H1 (cell line): ENCODE data around the gene DNAJA3. TPM values are rescaled to one million over a fixed set of nuclear protein-coding genes. Genes with fewer than 3 reads are reported as not detected.

Source experiments
- CTCF ChIA-PET: fragments of 300-600 bp; sonication (Branson Sonifier 250); formaldehyde crosslinking; loops from one replicate; lab custom pipeline; 2021; ENCODE audit not compliant: partially characterized antibody; lab: Charles Lee
- POLR2A ChIA-PET: fragments of 300-600 bp; sonication (Branson Sonifier 250); formaldehyde crosslinking; loops from one replicate; lab custom pipeline; 2021; ENCODE audit warnings: inconsistent platforms; ENCODE audit not compliant: partially characterized antibody; lab: Charles Lee
- DNase-seq, 2 experiments: peaks; one replicate each; pipeline versions ENCODE4 v3.0.0 to v3.0.0-alpha.2; 2010 to 2022; ENCODE audit warnings: low spot score in 2 of 2, low read depth in 1 of 2, mixed read lengths in 1 of 2
- FAIRE-seq: peaks from 2 replicates; lab custom pipeline; 2011; peaks lifted over from hg19 to GRCh38; lab: Jason Lieb, UNC
- H2AFZ ChIP-seq: 2 replicates; pipeline ENCODE4 v1.8.1; 2012; ENCODE audit warnings: low read length, inconsistent platforms
- H2AK5ac ChIP-seq: 2 replicates; pipeline ENCODE4 v1.6.1; 2013; ENCODE audit warnings: low read depth, low read length
- H2BK120ac ChIP-seq: replicated peaks from 2 replicates; pipeline ENCODE3; 2013; ENCODE audit warnings: low read depth, low read length, inconsistent platforms
- H2BK12ac ChIP-seq: 2 replicates; pipeline ENCODE4 v1.6.1; 2013; ENCODE audit warnings: low read depth, low read length
- H2BK15ac ChIP-seq: 2 replicates; pipeline ENCODE4 v1.6.1; 2013; ENCODE audit warnings: low read length
- H2BK20ac ChIP-seq: 2 replicates; pipeline ENCODE4 v1.6.1; 2013; ENCODE audit warnings: low read length
- H2BK5ac ChIP-seq: 2 replicates; pipeline ENCODE4 v1.6.1; 2013; ENCODE audit warnings: low read depth, low read length
- H3K14ac ChIP-seq: 2 replicates; pipeline ENCODE4 v1.6.1; 2013; ENCODE audit warnings: inconsistent platforms; ENCODE audit not compliant: insufficient read length
- H3K18ac ChIP-seq: 2 replicates; pipeline ENCODE4 v1.6.1; 2013; ENCODE audit warnings: low read length; ENCODE audit errors: extremely low read depth
- H3K23ac ChIP-seq: 2 replicates; pipeline ENCODE4 v1.6.1; 2013; ENCODE audit warnings: inconsistent platforms; ENCODE audit not compliant: insufficient read length
- H3K23me2 ChIP-seq: 2 replicates; pipeline ENCODE4 v1.6.1; 2013; ENCODE audit warnings: low read depth, low read length
- H3K27ac ChIP-seq: 2 replicates; pipeline ENCODE4 v1.6.1; 2011; ENCODE audit warnings: low read depth, low read length, inconsistent platforms
- H3K27me3 ChIP-seq, 4 experiments: replicated peaks in 1 of 4; 1 replicate in 1 of 4; 2 replicates in 3 of 4; pipeline versions ENCODE4 v1.6.1 to v1.8.1; 2011 to 2013; ENCODE audit warnings: low read length in 3 of 4, mild to moderate bottlenecking in 3 of 4, inconsistent platforms in 2 of 4, mixed read lengths in 2 of 4, moderate library complexity in 1 of 4; ENCODE audit not compliant: control insufficient read depth in 3 of 4, insufficient read depth in 3 of 4; ENCODE audit errors: extremely low read depth in 1 of 4
- H3K36me3 ChIP-seq, 4 experiments: 2 replicates each; pipeline versions ENCODE4 v1.6.1 to v1.8.1; 2011 to 2013; ENCODE audit warnings: mild to moderate bottlenecking in 4 of 4, low read length in 3 of 4, moderate library complexity in 2 of 4, control low read depth in 1 of 4, inconsistent platforms in 1 of 4; ENCODE audit not compliant: insufficient read depth in 4 of 4, control insufficient read depth in 2 of 4
- H3K4ac ChIP-seq: replicated peaks from 2 replicates; pipeline ENCODE3; 2013; ENCODE audit warnings: low read length, low read depth, mixed read lengths, inconsistent platforms; ENCODE audit not compliant: insufficient read length
- H3K4me1 ChIP-seq, 4 experiments: replicated peaks in 1 of 4; 1 replicate in 1 of 4; 2 replicates in 3 of 4; pipeline versions ENCODE4 v1.6.1 to v1.8.1; 2011 to 2013; ENCODE audit warnings: low read length in 3 of 4, inconsistent platforms in 2 of 4, mixed read lengths in 1 of 4; ENCODE audit not compliant: insufficient read depth in 4 of 4, control insufficient read depth in 3 of 4
- H3K4me2 ChIP-seq, 2 experiments: 2 replicates each; pipeline versions ENCODE4 v1.6.1 to v1.8.1; 2011 to 2013; ENCODE audit warnings: low read depth in 2 of 2, low read length in 2 of 2, control low read depth in 1 of 2, inconsistent platforms in 1 of 2, mild to moderate bottlenecking in 1 of 2; ENCODE audit not compliant: insufficient read depth in 1 of 2
- H3K4me3 ChIP-seq, 4 experiments: fragments of 200-600, 300-600 bp in 1 of 4; sonication (generic), shearing (Covaris generic), sonication (Bioruptor Twin) in 1 of 4; 2 replicates each; pipeline versions ENCODE4 v1.5.1 to v1.8.1; 2011 to 2016; ENCODE audit warnings: low read length in 4 of 4, low read depth in 3 of 4, control low read depth in 2 of 4, inconsistent platforms in 2 of 4, mild to moderate bottlenecking in 2 of 4, mixed read lengths in 1 of 4, moderate library complexity in 1 of 4; ENCODE audit not compliant: insufficient read depth in 2 of 4; ENCODE audit errors: extremely low read depth in 1 of 4
- H3K56ac ChIP-seq: replicated peaks from 2 replicates; pipeline ENCODE3; 2013; ENCODE audit warnings: low read depth, mild to moderate bottlenecking, mixed read lengths, low read length, inconsistent platforms; ENCODE audit not compliant: insufficient read length
- H3K79me1 ChIP-seq: 2 replicates; pipeline ENCODE4 v1.6.1; 2013; ENCODE audit warnings: low read depth, low read length, control low read depth
- H3K79me2 ChIP-seq, 2 experiments: 2 replicates each; pipeline versions ENCODE4 v1.6.1 to v1.8.1; 2012 to 2013; ENCODE audit warnings: low read length in 2 of 2, mild to moderate bottlenecking in 2 of 2, inconsistent platforms in 1 of 2; ENCODE audit not compliant: insufficient read depth in 2 of 2, control insufficient read depth in 1 of 2
- H3K9ac ChIP-seq, 4 experiments: replicated peaks in 1 of 4; 1 replicate in 1 of 4; 2 replicates in 3 of 4; pipeline versions ENCODE4 v1.6.1 to v1.8.1; 2011 to 2013; ENCODE audit warnings: low read depth in 3 of 4, low read length in 3 of 4, control low read depth in 2 of 4, mild to moderate bottlenecking in 2 of 4, moderate library complexity in 2 of 4, inconsistent platforms in 1 of 4; ENCODE audit errors: extremely low read depth in 1 of 4
- H3K9me3 ChIP-seq, 2 experiments: 2 replicates each; pipeline versions ENCODE4 v1.6.1 to v1.8.1; 2012 to 2013; ENCODE audit warnings: mild to moderate bottlenecking in 2 of 2, moderate library complexity in 2 of 2, control low read depth in 1 of 2, inconsistent platforms in 1 of 2, low read depth in 1 of 2, low read length in 1 of 2, mixed read lengths in 1 of 2; ENCODE audit not compliant: insufficient read depth in 2 of 2
- H4K20me1 ChIP-seq, 2 experiments: replicated peaks in 1 of 2; 2 replicates each; pipeline versions ENCODE3 to v1.8.1; 2011 to 2013; ENCODE audit warnings: inconsistent platforms in 2 of 2, low read length in 2 of 2, mild to moderate bottlenecking in 1 of 2; ENCODE audit not compliant: insufficient read depth in 2 of 2, control insufficient read depth in 1 of 2
- H4K5ac ChIP-seq: 2 replicates; pipeline ENCODE4 v1.6.1; 2013; ENCODE audit warnings: low read length, low read depth, mixed read lengths, inconsistent platforms; ENCODE audit not compliant: insufficient read length
- H4K8ac ChIP-seq: 2 replicates; pipeline ENCODE4 v1.8.0; 2013; ENCODE audit warnings: mild to moderate bottlenecking, moderate library complexity, low read length, inconsistent platforms; ENCODE audit not compliant: insufficient read depth; ENCODE audit errors: extremely low read depth
- H4K91ac ChIP-seq: replicated peaks from 2 replicates; pipeline ENCODE3; 2013; ENCODE audit warnings: low read length, mixed read lengths, inconsistent platforms; ENCODE audit not compliant: insufficient read length
- NANOG ChIP-seq: IDR thresholded peaks from 2 replicates; pipeline ENCODE4 v1.6.1; 2011; ENCODE audit warnings: low read length, low read depth, mild to moderate bottlenecking, inconsistent platforms; ENCODE audit not compliant: insufficient read depth, poor library complexity, severe bottlenecking
- SP4 ChIP-seq: IDR thresholded peaks from 2 replicates; pipeline ENCODE4 v1.6.1; 2012; ENCODE audit warnings: low read length, inconsistent platforms
- TCF12 ChIP-seq: IDR thresholded peaks from 2 replicates; pipeline ENCODE4 v1.6.1; 2011; ENCODE audit warnings: low read depth, mild to moderate bottlenecking, low read length
- ZNF274 ChIP-seq: IDR thresholded peaks from 2 replicates; pipeline ENCODE4 v1.7.0; 2012; ENCODE audit warnings: low read length, borderline replicate concordance; ENCODE audit errors: extremely low read depth
- WGBS, 2 experiments: shearing (Covaris generic) in 1 of 2; methylation state at CpG; one replicate each; pipeline versions ENCODE4 v1.1.6 to v1.1.7; 2013 to 2015; ENCODE audit warnings: low lambda C conversion rate in 2 of 2, mixed read lengths in 2 of 2, inconsistent platforms in 1 of 2, low coverage in 1 of 2, missing lambda C conversion rate in 1 of 2; ENCODE audit not compliant: insufficient replicate concordance in 2 of 2, insufficient coverage in 1 of 2, insufficient read length in 1 of 2; ENCODE audit errors: extremely low coverage in 1 of 2, missing lambda C conversion rate in 1 of 2; 5-methylcytosine and 5-hydroxymethylcytosine counted together
- polyA plus RNA-seq, 7 experiments: library from polyadenylated mRNA; depleted of rRNA in 3 of 7; stranded (reverse) in 5 of 7; unstranded in 2 of 7; fragments of >200 nt in 5 of 7; fragments of 200-250 nt in 2 of 7; gene quantifications; 1 replicate in 5 of 7; 2 replicates in 1 of 7; 4 replicates in 1 of 7; pipeline versions ENCODE4 v1.2.1 to v1.2.3, GENCODE V29; 2011 to 2013; ENCODE audit warnings: missing spikeins in 2 of 7, mixed read lengths in 2 of 7
- total RNA-seq: library from RNA; stranded (reverse); fragmentation: NEBNext Ultra II Directional; extraction: Animal tissue kit (Norgen Biotek cat#: 25700); gene quantifications from 2 replicates; pipeline ENCODE4 v1.2.1, GENCODE V29; 2021

The DNAJA3 gene
- total and polyA plus RNA-seq, 2 of the 8 experiments (the other 6 are each of a cell fraction or from before 2014, with no cell fraction given): 37.3 to 59.1 TPM

DNA sequence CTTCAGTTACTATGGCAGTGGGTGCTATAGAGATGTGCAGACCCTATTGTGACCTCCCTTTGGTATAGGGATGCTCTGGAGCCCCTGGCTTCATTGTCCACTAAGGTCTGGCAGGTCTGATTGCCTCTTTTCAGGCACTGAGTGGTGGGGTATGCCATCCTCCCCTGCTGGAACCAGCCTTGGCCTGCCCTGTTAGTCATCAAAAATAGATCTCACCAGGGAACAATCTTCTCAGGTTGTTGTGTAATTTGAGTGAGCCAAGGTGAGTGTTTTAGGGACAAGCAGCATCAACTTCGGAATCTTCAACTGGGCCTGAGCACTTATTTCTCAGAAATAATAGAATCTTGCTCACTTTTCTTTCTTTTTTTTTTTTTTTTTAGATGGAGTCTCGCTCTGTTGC lies 70.1 kb downstream of the DNAJA3 start:
- TF ChIP-seq ZNF274: no peak
- no peak for TF ChIP-seq SP4
- no peak for TF ChIP-seq NANOG
- TF ChIP-seq TCF12: no peak
- TF ChIP-seq, all 59 proteins: peak for 0
- 92% methylated on average over 1 of the region's 2 CpGs; no CpG with 5 or more reads in 1 of the 2 experiments for WGBS, 2 experiments
- CTCF ChIA-PET: interaction anchor here (1.5 to 2.3 kb wide), 2 partner anchors 10 to 53 kb away, joined by 3 to 15 read pairs; no protein-coding TSS in a partner anchor
- Histone ChIP-seq H2BK120ac (no peak overlapping the region), H3K9me3 (no peaks in the 10 kb centered on the region), H4K5ac (no peak overlapping the region), H3K27ac (no peak overlapping the region), H3K18ac (no peak overlapping the region), H2BK20ac (no peak overlapping the region), H3K4me1 (no peaks in the 10 kb centered on the region), H2AK5ac (0 out of 2 replicates have a peak overlapping the region, but pooled peaks have one; percentile 61), H3K79me2 (peaks cover 0 to 6% of the 10 kb centered on the region in 2 experiments; a peak in 1 of 4 replicates), H4K8ac (no peak overlapping the region), H3K4me2 (no peak overlapping the region), H3K4me3 (no peak overlapping the region), H3K27me3 (no peaks in the 10 kb centered on the region), H3K23ac (no peak overlapping the region), H3K4ac (no peak overlapping the region), H2BK15ac (no peak overlapping the region), H4K20me1 (no peaks in the 10 kb centered on the region), H4K91ac (no peak overlapping the region), H3K36me3 (no peaks in the 10 kb centered on the region; a peak in 1 of 8 replicates), H3K23me2 (no peaks in the 10 kb centered on the region), H3K56ac (no peak overlapping the region), H3K79me1 (peaks cover 2% of the 10 kb centered on the region), H3K14ac (no peak overlapping the region), H2BK5ac (no peak overlapping the region), H2AFZ (no peak overlapping the region), H3K9ac (no peak overlapping the region), H2BK12ac (no peak overlapping the region)
- DNase-seq (no peak), FAIRE-seq (no peak)
- POLR2A ChIA-PET: no interaction called here
